Choroid plexus epithelial cell (primary cell): ENCODE measurements around the gene UPF2.
A peak's percentile ranks its signal among the peaks of the same experiment; 100 is the strongest.

Experiments used
- DNase-seq: peaks from one replicate; pipeline ENCODE4 v3.0.0-alpha.2; 2010; ENCODE audit warnings: low read depth
- H3K4me3 ChIP-seq: 2 replicates; pipeline ENCODE4 v1.5.1; 2011; ENCODE audit warnings: low read depth, mild to moderate bottlenecking, control low read depth, low read length, moderate library complexity
- TF ChIP-seq, protein P1 (sequence below): conservative IDR thresholded peaks from 2 replicates; pipeline ENCODE4 v1.5.1; 2011; ENCODE audit warnings: low read depth, mild to moderate bottlenecking, control low read depth, inconsistent platforms, low read length, moderate library complexity

Gene UPF2

DNA sequence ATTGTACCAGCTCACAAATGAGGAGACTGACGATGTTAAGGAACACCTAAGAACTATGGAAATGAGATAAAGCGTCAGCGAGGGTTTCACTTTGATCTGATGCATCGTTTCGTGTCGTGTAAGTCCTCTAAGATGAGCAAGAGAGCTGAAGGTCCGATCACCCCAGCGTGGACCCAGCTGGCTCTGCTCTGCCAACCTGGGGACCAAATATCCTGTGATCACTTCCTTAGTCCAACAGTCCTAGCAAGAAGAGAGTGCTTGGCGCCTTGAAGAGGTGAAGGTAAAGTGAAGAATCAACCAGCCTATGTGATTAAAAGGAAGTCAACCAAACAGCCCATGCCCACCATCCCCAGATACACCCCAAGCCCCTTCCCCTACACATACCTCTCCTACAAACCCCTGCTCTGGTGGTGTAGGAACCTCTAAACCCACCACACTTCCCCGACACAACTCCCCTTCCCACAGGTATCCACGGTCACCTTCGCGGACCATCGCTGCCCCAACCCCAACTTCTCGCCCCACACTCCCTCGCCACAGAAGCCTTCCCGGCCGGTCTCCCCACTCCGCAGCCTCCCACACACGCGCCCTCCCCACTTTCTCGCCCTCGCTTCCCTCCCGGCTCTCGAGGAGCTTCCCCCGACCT, 722 bp downstream of the UPF2 start:
- DNase-seq, result peak; percentile 39
- TF ChIP-seq, protein P1, sequence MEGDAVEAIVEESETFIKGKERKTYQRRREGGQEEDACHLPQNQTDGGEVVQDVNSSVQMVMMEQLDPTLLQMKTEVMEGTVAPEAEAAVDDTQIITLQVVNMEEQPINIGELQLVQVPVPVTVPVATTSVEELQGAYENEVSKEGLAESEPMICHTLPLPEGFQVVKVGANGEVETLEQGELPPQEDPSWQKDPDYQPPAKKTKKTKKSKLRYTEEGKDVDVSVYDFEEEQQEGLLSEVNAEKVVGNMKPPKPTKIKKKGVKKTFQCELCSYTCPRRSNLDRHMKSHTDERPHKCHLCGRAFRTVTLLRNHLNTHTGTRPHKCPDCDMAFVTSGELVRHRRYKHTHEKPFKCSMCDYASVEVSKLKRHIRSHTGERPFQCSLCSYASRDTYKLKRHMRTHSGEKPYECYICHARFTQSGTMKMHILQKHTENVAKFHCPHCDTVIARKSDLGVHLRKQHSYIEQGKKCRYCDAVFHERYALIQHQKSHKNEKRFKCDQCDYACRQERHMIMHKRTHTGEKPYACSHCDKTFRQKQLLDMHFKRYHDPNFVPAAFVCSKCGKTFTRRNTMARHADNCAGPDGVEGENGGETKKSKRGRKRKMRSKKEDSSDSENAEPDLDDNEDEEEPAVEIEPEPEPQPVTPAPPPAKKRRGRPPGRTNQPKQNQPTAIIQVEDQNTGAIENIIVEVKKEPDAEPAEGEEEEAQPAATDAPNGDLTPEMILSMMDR, result no peak
- H3K4me3 ChIP-seq, result peak overlapping the region; percentile 99

DNA sequence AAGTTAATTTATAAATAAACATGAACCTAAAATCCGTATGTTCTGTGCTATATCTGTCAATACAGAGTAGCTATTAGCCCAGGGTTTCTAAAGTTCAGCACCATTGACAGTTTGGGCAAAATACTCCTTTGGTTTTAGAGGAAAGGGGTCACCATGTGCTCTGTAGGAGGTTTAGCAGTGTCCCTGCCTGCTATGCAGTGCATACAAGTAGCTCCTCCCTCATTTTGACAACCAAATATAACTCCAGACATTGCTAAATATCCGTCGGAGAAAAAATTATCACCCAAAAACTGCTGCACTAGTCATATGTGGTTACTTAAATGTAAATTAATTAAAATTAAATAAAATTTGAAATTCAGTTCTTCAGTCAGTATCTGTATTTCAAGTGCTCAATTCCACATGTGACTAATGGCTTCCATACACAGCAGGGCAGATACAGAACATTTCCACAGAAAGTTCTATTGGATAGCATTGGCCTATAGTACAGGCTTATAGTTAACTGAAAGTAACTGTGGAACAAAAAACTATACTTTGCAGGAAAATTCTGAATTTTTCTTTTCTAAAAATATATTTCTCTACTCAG, 6.4 kb downstream of the UPF2 start:
- H3K4me3 ChIP-seq, result no peak overlapping the region
- no peak for DNase-seq
- TF ChIP-seq, protein P1, result no peak

DNA sequence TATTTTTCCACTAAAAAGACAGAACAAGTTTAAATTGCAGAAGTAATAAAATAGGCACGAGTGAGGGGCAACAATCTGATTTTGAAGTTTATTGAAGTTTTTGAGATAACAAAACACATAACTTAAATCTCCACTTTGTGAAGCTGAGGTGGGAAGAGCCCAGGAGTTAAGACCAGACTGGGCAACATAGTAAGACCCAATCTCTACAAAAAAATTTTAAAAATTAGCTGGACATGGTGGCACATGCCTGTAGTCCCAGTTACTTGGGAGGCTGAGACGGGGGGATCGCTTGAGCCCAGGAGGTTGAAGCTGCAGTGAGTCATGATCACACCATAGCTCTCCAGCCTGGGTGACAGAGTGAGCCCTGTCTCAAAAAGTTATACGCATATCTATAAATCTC, 11.2 kb downstream of the UPF2 start:
- DNase-seq, result no peak
- TF ChIP-seq, protein P1, result no peak
- H3K4me3 ChIP-seq, result no peak overlapping the region

DNA sequence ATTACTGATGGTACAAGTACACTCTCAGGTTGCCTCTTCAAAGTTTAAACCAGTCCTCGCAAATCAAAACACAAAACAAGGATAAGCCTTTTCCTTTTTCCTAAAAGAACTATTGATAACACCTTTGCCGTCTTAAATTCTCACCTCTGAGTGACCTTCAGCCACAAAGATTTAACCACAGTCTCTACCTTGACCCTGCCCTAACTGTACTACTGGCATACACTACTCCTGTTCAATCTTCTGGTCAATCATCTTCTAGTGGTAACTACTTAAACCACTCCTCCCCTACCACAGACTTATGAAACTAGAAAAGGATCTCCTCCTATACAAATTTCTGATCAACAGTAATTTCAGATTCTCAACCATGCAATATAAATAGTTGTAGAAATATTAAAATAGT, 15.1 kb downstream of the UPF2 start:
- TF ChIP-seq, protein P1, result no peak
- H3K4me3 ChIP-seq, result no peak overlapping the region
- DNase-seq, result no peak

DNA sequence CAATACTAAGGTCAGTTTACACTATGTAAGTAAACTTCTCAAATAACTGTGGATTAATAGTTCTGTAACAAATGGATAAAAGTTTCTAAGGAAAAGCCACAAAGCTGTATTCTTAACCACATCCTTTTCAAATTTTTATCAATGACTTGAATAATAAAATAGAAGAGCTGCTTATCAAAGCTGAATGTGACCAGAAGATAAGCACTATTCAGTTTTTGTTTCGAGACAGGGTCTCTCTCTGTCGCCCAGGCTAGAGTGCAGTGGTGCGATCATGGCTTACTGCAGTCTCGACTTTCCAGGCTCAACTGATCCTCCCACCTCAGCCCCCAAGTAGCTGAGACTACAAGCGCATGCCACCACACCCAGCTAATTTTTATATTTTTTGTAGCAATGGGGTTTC, 17.0 kb downstream of the UPF2 start:
- TF ChIP-seq, protein P1, result no peak
- no peak for DNase-seq
- H3K4me3 ChIP-seq, result no peak overlapping the region

DNA sequence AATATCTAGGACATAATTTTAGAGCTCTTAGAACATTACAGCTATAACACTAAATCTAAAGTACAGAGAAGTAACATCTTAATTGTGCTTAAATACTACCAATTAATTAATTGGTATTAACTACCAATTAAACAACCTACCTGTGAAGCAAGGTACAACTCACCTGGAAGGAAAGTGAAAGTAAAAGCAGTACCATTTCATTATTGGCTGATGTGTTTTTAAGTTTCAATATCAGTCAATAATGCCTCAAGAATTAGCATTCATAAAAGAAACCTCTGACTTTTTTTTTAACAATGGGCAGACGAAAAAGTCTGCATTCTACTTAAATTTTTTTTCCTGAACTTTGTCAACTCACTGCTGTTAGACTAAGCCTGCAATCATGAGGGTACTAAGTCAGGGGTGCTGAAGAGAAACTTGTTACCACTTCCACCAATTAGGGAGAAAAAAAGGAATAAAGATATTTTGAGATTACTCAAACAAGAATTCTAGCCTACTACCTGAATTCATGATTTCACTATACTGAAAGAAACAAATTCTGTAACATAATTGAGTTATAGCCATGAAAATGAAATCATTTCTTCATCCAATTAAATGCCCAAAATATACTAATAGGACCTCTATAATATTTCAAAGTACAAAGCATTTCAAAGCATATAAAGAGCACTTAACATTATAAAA, 19.9 kb downstream of the UPF2 start:
- DNase-seq, result no peak
- TF ChIP-seq, protein P1, result no peak
- no peak overlapping the region for H3K4me3 ChIP-seq

DNA sequence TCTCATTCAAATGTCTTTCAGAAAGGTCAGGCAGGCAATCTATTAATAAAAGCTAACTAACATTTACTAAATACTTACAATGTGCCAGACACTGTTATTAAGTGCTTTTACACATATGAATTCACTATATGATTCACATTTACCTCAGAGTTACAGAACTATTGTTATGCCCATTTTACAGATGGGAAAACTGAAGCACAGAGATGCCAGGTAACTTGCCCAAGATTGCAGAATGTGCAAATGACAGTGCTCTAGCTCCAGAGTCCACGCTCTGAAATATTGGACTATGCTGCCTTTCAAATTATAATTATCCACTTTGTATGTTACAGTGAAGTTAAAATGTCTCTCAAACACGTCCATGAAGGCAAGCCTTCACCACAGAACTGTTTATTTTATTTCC, 22.0 kb downstream of the UPF2 start:
- DNase-seq, result no peak
- H3K4me3 ChIP-seq, result no peak overlapping the region
- TF ChIP-seq, protein P1, result no peak
